ENCODE data around the gene DHFR.

DHFR gene

DNA sequence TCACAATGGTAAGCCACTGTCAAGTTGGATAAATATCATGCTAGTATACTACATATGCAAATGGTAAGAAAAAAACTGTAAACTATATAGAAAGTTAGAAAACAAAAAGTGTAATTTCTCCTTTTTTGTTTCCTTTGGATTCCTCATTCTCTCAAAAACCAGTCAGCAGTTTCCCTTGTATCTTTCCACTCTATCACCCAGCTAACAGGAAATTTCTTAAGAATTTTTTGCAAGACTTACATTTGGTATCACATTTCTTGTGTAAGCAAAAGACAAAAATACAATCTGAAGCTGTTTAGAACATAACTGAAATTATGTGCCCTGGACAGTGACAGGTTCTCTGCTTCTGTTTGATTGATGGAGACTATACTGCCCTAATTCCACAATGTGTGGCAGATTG is 25.5 kb downstream of the DHFR start:
- Histone ChIP-seq H3K4me1 (ENCODE audit: control insufficient read depth, low read length) (peaks cover 27% of the 10 kb centered on the region), H4K20me1 (ENCODE audit: control insufficient read depth, insufficient read depth, low read depth, low read length) (peaks cover 3% of the 10 kb centered on the region; the same call in 1 of the 2 replicates), H3K4me3 (ENCODE audit: low read length) (no peak overlapping the region), H3K4me2 (ENCODE audit: low read length) (no peak overlapping the region), H3K9me2 (replicated peaks; ENCODE audit: control insufficient read depth, low read length) (no peaks in the 10 kb centered on the region), H3K9me3 (ENCODE audit: control insufficient read depth, insufficient read depth, low read length) (no peaks in the 10 kb centered on the region), H3K27ac (ENCODE audit: low read depth, low read length) (0 out of 2 replicates have a peak overlapping the region, but pooled peaks have one; percentile 26), H3K36me3 (ENCODE audit: control insufficient read depth, low read length) (peaks cover 52% of the 10 kb centered on the region), H3K27me3 (ENCODE audit: control insufficient read depth, low read length) (no peaks in the 10 kb centered on the region), H3F3A (ENCODE audit: control insufficient read depth, insufficient read depth) (peaks cover 5% of the 10 kb centered on the region; the same call in 1 of the 2 replicates), H3K79me2 (ENCODE audit: control insufficient read depth, low read length) (no peaks in the 10 kb centered on the region)
- TF ChIP-seq, protein P1, sequence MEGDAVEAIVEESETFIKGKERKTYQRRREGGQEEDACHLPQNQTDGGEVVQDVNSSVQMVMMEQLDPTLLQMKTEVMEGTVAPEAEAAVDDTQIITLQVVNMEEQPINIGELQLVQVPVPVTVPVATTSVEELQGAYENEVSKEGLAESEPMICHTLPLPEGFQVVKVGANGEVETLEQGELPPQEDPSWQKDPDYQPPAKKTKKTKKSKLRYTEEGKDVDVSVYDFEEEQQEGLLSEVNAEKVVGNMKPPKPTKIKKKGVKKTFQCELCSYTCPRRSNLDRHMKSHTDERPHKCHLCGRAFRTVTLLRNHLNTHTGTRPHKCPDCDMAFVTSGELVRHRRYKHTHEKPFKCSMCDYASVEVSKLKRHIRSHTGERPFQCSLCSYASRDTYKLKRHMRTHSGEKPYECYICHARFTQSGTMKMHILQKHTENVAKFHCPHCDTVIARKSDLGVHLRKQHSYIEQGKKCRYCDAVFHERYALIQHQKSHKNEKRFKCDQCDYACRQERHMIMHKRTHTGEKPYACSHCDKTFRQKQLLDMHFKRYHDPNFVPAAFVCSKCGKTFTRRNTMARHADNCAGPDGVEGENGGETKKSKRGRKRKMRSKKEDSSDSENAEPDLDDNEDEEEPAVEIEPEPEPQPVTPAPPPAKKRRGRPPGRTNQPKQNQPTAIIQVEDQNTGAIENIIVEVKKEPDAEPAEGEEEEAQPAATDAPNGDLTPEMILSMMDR (IDR thresholded peaks at IDR 0.05; ENCODE audit: low read depth, low read length, poor library complexity, severe bottlenecking), result no peak
- TF ChIP-seq EZH2phosphoT487 (IDR thresholded peaks at IDR 0.05; ENCODE audit: borderline replicate concordance, low read length), result no peak

DNA sequence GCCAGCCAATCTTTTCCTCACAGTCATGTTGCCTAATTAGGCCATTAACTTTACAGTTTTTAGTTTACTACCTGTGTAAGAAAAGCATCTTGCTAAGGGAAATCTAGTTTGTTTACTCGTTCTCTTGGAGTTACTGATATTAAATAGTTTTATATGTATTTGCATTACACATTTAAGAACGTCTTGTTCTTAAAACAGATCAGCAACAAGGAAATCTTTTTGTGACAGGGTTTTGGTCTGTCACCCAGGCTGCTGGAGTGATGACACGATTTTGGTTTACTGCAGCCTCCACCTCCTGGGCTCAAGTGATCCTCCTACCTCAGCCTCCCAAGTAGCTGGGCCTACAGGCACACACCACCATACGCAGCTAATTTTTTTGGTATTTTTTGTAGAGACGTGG is 29.6 kb downstream of the DHFR start:
- TF ChIP-seq EZH2phosphoT487 (IDR thresholded peaks at IDR 0.05; ENCODE audit: borderline replicate concordance, low read length), result no peak
- TF ChIP-seq, protein P1 (IDR thresholded peaks at IDR 0.05; ENCODE audit: low read depth, low read length, poor library complexity, severe bottlenecking), result no peak
- H4K20me1 ChIP-seq (ENCODE audit: control insufficient read depth, insufficient read depth, low read depth, low read length), result peaks cover 3% of the 10 kb centered on the region; the same call in 1 of the 2 replicates
- peaks cover 5% of the 10 kb centered on the region; the same call in 1 of the 2 replicates for H3F3A ChIP-seq (ENCODE audit: control insufficient read depth, insufficient read depth)
- H3K9me3 ChIP-seq (ENCODE audit: control insufficient read depth, insufficient read depth, low read length), result no peaks in the 10 kb centered on the region
- H3K4me2 ChIP-seq (ENCODE audit: low read length), result no peak overlapping the region
- H3K36me3 ChIP-seq (ENCODE audit: control insufficient read depth, low read length), result peaks cover 13% of the 10 kb centered on the region
- no peaks in the 10 kb centered on the region for H3K9me2 ChIP-seq (replicated peaks; ENCODE audit: control insufficient read depth, low read length)
- no peaks in the 10 kb centered on the region for H3K27me3 ChIP-seq (ENCODE audit: control insufficient read depth, low read length)
- peaks cover 10% of the 10 kb centered on the region for H3K4me1 ChIP-seq (ENCODE audit: control insufficient read depth, low read length)
- H3K79me2 ChIP-seq (ENCODE audit: control insufficient read depth, low read length), result no peaks in the 10 kb centered on the region
- H3K4me3 ChIP-seq (ENCODE audit: low read length), result no peak overlapping the region
- no peak overlapping the region for H3K27ac ChIP-seq (ENCODE audit: low read depth, low read length)

DNA sequence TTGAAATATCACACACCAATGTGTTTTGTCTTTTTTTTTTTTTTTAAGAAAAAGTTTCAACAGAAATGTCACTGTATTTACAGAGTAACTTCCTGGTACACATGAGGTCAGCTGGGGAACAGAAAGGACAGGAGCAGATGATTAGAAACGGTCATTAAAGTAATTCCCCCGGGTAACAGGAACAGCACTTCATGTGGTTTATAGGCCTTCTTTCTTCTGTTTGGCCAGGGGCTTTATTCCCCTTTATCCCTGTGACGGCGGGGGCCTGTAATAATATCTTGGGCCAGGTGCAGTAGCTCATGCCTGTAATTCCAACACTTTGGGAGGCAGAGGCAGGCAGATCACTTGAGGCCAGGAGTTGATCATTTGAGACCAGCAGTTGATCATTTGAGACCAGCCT is 30.8 kb downstream of the DHFR start:
- no peaks in the 10 kb centered on the region for H4K20me1 ChIP-seq (ENCODE audit: control insufficient read depth, insufficient read depth, low read depth, low read length)
- H3K36me3 ChIP-seq (ENCODE audit: control insufficient read depth, low read length), result peaks cover under 1% of the 10 kb centered on the region
- H3K9me3 ChIP-seq (ENCODE audit: control insufficient read depth, insufficient read depth, low read length), result no peaks in the 10 kb centered on the region
- H3K27ac ChIP-seq (ENCODE audit: low read depth, low read length), result no peak overlapping the region
- H3K4me1 ChIP-seq (ENCODE audit: control insufficient read depth, low read length), result no peaks in the 10 kb centered on the region
- no peak overlapping the region for H3K4me2 ChIP-seq (ENCODE audit: low read length)
- H3K4me3 ChIP-seq (ENCODE audit: low read length), result no peak overlapping the region
- no peak for TF ChIP-seq EZH2phosphoT487 (IDR thresholded peaks at IDR 0.05; ENCODE audit: borderline replicate concordance, low read length)
- TF ChIP-seq, protein P1 (IDR thresholded peaks at IDR 0.05; ENCODE audit: low read depth, low read length, poor library complexity, severe bottlenecking), result no peak
- no peaks in the 10 kb centered on the region for H3K27me3 ChIP-seq (ENCODE audit: control insufficient read depth, low read length)
- H3K79me2 ChIP-seq (ENCODE audit: control insufficient read depth, low read length), result no peaks in the 10 kb centered on the region
- no peaks in the 10 kb centered on the region for H3K9me2 ChIP-seq (replicated peaks; ENCODE audit: control insufficient read depth, low read length)
- peaks cover 5% of the 10 kb centered on the region; the same call in 1 of the 2 replicates for H3F3A ChIP-seq (ENCODE audit: control insufficient read depth, insufficient read depth)

Data from DOHH2 (cell line).